Measurements from ENCODE around the gene PLCB1. TPM values are rescaled to one million over a fixed set of nuclear protein-coding genes. Genes with fewer than 3 reads are reported as not detected.
"Not testable (repeated sequence)": the region's sequence is repeated elsewhere in the genome, so short reads cannot be mapped to it uniquely, and the experiment has no call there.

The PLCB1 gene
- total and polyA plus RNA-seq, 2 of the 4 experiments (the other 2 are of a cell fraction): 5.6 to 16.1 TPM

DNA sequence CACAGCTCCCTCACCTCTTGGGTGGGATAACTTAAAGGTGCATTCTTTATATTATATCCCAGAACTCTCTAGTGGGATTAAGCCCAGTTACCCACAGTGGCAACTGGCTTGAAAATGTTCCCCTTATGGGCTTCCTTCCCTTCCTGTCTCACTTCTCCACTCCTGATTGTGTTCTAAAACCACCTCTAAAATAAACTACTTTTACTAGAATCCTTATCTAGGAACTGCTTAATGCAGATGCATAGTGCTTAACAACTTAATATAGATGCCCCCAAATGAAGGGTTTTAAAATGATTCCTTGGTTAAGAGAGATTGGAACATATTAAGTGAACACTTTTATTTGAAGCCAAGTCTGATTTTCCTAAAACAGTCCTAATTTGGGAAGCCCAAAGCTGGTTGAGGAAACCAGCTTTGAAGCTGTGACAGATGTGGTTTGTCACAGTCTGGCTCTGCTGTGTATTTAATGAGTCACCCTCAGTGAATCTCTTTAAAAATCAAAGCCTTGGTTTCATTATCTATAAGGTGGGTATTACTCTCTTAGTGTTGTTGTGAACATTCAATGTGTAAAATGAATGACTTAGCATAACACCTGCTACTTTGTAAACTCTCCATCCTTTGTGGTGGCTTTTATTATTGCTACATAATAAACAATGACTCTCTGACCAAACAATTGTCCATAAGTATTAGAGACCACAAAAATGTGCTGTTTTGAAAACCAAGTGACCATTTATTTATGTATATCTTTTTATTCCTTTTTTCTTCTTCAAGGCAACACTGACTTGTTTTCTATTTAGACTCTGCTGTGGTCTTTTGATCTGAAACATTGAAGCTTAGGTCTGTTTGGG, 24.4 kb downstream of the PLCB1 start (continued):
- TF ChIP-seq CTCF (conservative IDR thresholded peaks at IDR 0.05; ENCODE audit: low read depth, low read length): no peak

DNA sequence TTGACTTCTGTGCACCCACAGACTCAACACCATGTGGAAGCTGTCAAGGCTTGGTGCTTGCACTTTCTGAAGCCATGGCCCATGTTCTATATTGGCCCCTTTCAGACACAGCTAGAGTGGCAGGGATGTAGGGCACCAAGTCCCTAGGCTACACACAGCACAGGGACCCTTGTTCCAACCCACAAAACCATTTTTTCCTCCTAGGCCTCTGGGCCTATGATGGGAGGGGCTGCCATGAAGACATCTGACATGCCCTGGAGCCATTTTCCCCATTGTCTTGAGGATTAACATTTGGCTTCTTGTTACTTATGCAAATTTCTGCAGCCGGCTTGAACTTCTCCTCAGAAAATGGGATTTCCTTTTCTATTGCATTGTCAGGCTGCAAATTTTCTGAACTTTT, 27.2 kb downstream of the PLCB1 start:
- H3K79me1 ChIP-seq (ENCODE audit: low read depth in 1 of 2, low read length in 2 of 2); H3K14ac ChIP-seq (replicated peaks; ENCODE audit: low read depth, low read length); H4K5ac ChIP-seq (ENCODE audit: low read depth, low read length); H3K9me3 ChIP-seq (ENCODE audit: control insufficient read depth, insufficient read depth, low read length); dilution Hi-C loops (cut with HindIII; ENCODE audit: low sequenced_read_pairs, unreplicated experiment); DNase-seq; in situ Hi-C loops (cut with MboI; ENCODE audit: low sequenced_read_pairs); H3K36me3 ChIP-seq (ENCODE audit: control insufficient read depth, insufficient read depth, low read length); CTCF ChIA-PET; H3K27me3 ChIP-seq (ENCODE audit: control insufficient read depth, insufficient read depth, low read length); H3K18ac ChIP-seq (ENCODE audit: low read depth, low read length); H3K56ac ChIP-seq (ENCODE audit: extremely low read depth, insufficient read depth, low read length); H2BK15ac ChIP-seq (ENCODE audit: low read depth, low read length); H2BK120ac ChIP-seq (ENCODE audit: low read depth, low read length); H3K4me2 ChIP-seq (ENCODE audit: low read depth, low read length); H3K23ac ChIP-seq (ENCODE audit: low read depth, low read length); H3K4ac ChIP-seq (ENCODE audit: low read depth, low read length); BruUV-seq (replicated peaks); POLR2A ChIA-PET (ENCODE audit: unreplicated experiment); H3K9ac ChIP-seq (ENCODE audit: low read depth, low read length); H4K91ac ChIP-seq (ENCODE audit: insufficient read depth, low read depth, low read length); H3K4me3 ChIP-seq (ENCODE audit: insufficient read depth, low read depth, low read length); H3K9me1 ChIP-seq (ENCODE audit: insufficient read depth, low read length); H2AK5ac ChIP-seq (ENCODE audit: low read depth, low read length); H2AFZ ChIP-seq (replicated peaks; ENCODE audit: low read length, poor library complexity); H3K27ac ChIP-seq (ENCODE audit: insufficient read depth, low read length); H4K20me1 ChIP-seq (ENCODE audit: insufficient read depth, low read length); ATAC-seq (ENCODE audit: low read depth); H2AK9ac ChIP-seq (replicated peaks; ENCODE audit: low read depth, low read length, poor library complexity); H3K4me1 ChIP-seq (ENCODE audit: control insufficient read depth, insufficient read depth, low read length); H2BK5ac ChIP-seq (ENCODE audit: low read depth, low read length, poor library complexity, severe bottlenecking); H4K8ac ChIP-seq (ENCODE audit: low read depth in 2 of 2, low read length in 2 of 2); H2BK20ac ChIP-seq (ENCODE audit: low read depth, low read length): not testable (repeated sequence)
- intact Hi-C loops (cut with micrococcal nuclease): loop anchor here (5.0 kb wide), 1 partner anchor 33 kb away; no protein-coding TSS in a partner anchor
- no CpG with 5 or more reads among the region's 1 CpG for WGBS, 2 experiments (ENCODE audit: extremely low coverage in 2 of 2, insufficient read length in 1 of 2)
